ACHN (cell line): ENCODE results near the gene TP63.

Experiments used
- DNase-seq: peaks from one replicate; pipeline ENCODE4 v3.0.0-alpha.2; 2015
- in situ Hi-C: cut with HindIII; loops from 2 replicates; pipeline ENCODE4 v1.10.0; 2017; ENCODE audit warnings: low sequenced_read_pairs, low pct_ligation_motif_present, low pct_unique_long_range_greater_than_20kb

Gene TP63

GRCh38 chr3:189868061-189868460 lies 236.9 kb downstream of the TP63 start:
- DNase-seq, result no peak
- in situ Hi-C loops, result no loop called here

GRCh38 chr3:189869165-189869564 lies 238.0 kb downstream of the TP63 start:
- in situ Hi-C loops, result no loop called here
- DNase-seq, result no peak

GRCh38 chr3:189871418-189871817 lies 240.2 kb downstream of the TP63 start:
- DNase-seq, result no peak
- in situ Hi-C loops, result no loop called here

GRCh38 chr3:189883113-189883753 lies 252.0 kb downstream of the TP63 start:
- in situ Hi-C loops, result no loop called here
- DNase-seq, result no peak

- DNase-seq, result no peak
- in situ Hi-C loops, result no loop called here
These were observed 259.3 kb downstream of the TP63 start for GRCh38 chr3:189890496-189890895.

GRCh38 chr3:189896533-189896932 lies 265.3 kb downstream of the TP63 start:
- no peak for DNase-seq
- in situ Hi-C loops, result no loop called here

GRCh38 chr3:189897406-189897805 lies 266.2 kb downstream of the TP63 start:
- in situ Hi-C loops, result no loop called here
- DNase-seq, result no peak

GRCh38 chr3:189898559-189899153 lies 267.5 kb downstream of the TP63 start:
- no peak for DNase-seq
- in situ Hi-C loops, result no loop called here

GRCh38 chr3:189899186-189899585 lies 268.0 kb downstream of the TP63 start:
- DNase-seq, result no peak
- in situ Hi-C loops, result no loop called here

- in situ Hi-C loops, result no loop called here
These were observed 269.4 kb downstream of the TP63 start for GRCh38 chr3:189900578-189900977.

GRCh38 chr3:189901481-189901880 lies 270.3 kb downstream of the TP63 start:
- no peak for DNase-seq
- in situ Hi-C loops, result no loop called here

More at GRCh38 chr3:189900578-189900977, 269.4 kb downstream of the TP63 start:
- DNase-seq, result no peak

- DNase-seq, result no peak
These were observed 271.3 kb downstream of the TP63 start for GRCh38 chr3:189902230-189903186.

GRCh38 chr3:189903562-189904250 lies 272.5 kb downstream of the TP63 start:
- in situ Hi-C loops, result no loop called here
- no peak for DNase-seq

More at GRCh38 chr3:189902230-189903186, 271.3 kb downstream of the TP63 start:
- in situ Hi-C loops, result no loop called here

GRCh38 chr3:189907803-189908202 lies 276.6 kb downstream of the TP63 start:
- in situ Hi-C loops, result no loop called here
- DNase-seq, result no peak

GRCh38 chr3:189908646-189909045 lies 277.5 kb downstream of the TP63 start:
- peak; percentile 2 for DNase-seq
- in situ Hi-C loops, result no loop called here

- in situ Hi-C loops, result no loop called here
- DNase-seq, result no peak
These were observed 277.9 kb downstream of the TP63 start for GRCh38 chr3:189909139-189909538.

GRCh38 chr3:189909573-189909972 lies 278.4 kb downstream of the TP63 start:
- in situ Hi-C loops, result no loop called here
- no peak for DNase-seq

- DNase-seq, result no peak
- in situ Hi-C loops, result no loop called here
These were observed 279.8 kb downstream of the TP63 start for GRCh38 chr3:189911001-189911400.

- in situ Hi-C loops, result no loop called here
- peak; percentile 31 for DNase-seq
These were observed 283.6 kb downstream of the TP63 start for GRCh38 chr3:189914799-189915198.
